HCT116 (cell line): Measurements from ENCODE around the gene PMAIP1. TPM values are rescaled to one million over a fixed set of nuclear protein-coding genes. Genes with fewer than 3 reads are reported as not detected.

Experiments
- ATAC-seq: fragments of 200-7000 bp; cut with Tn5 transposase; 2 replicates; pipeline ENCODE4 v1.9.1; 2020; ENCODE audit warnings: mild to moderate bottlenecking, moderate library complexity
- BruUV-seq: library from RNA; stranded (reverse); fragments of 400-500 nt; replicated peaks from 2 replicates; lab custom pipeline; 2021; lab: Mats Ljungman, UMichigan
- CTCF ChIA-PET: fragments of 300-600 bp; sonication (Branson Sonifier 250); formaldehyde crosslinking; loops from one replicate; lab custom pipeline; 2021; ENCODE audit warnings: antibody characterized with exemption; lab: Charles Lee
- POLR2A ChIA-PET: fragments of 300-600, 350-600 bp; sonication (Branson Sonifier 250); formaldehyde crosslinking; loops from one replicate; lab custom pipeline; 2021; ENCODE audit warnings: antibody characterized with exemption; lab: Charles Lee
- RAD21 ChIA-PET, 2 experiments: fragments of 300-600 bp; sonication (Branson Sonifier 250); formaldehyde crosslinking; loops; one replicate each; lab custom pipeline; 2023; ENCODE audit warnings: low total read pairs in 2 of 2; ENCODE audit not compliant: uncharacterized antibody in 2 of 2, unreplicated experiment in 2 of 2, low non-redundant PET in 1 of 2; lab: Charles Lee
- DNase-seq: peaks from one replicate; pipeline ENCODE4 v3.0.0-alpha.2; 2010; ENCODE audit warnings: low read depth, low spot score
- H2AFZ ChIP-seq: fragments of 200-600 bp; shearing (Covaris generic), sonication (generic); 2 replicates; pipeline ENCODE4 v1.6.1; 2017; ENCODE audit warnings: low read depth, mixed run types, mixed read lengths, antibody characterized with exemption, low read length; ENCODE audit not compliant: poor library complexity, severe bottlenecking
- H3K27ac ChIP-seq: 2 replicates; pipeline ENCODE4 v1.5.1; 2012; ENCODE audit warnings: low read depth, low read length
- H3K27me3 ChIP-seq: fragments of 200-600 bp; sonication (generic); 2 replicates; pipeline ENCODE4 v1.6.1; 2016; ENCODE audit warnings: mixed run types, low read length, mixed read lengths; ENCODE audit not compliant: insufficient read depth
- H3K36me3 ChIP-seq, 2 experiments: fragments of 200-500 bp in 1 of 2; fragments of 200-600 bp in 1 of 2; sonication (Bioruptor generic) in 1 of 2; sonication (generic) in 1 of 2; 2 replicates each; pipeline versions ENCODE4 v1.5.1 to v1.6.1; 2014 to 2016; ENCODE audit warnings: low read length in 2 of 2, inconsistent platforms in 1 of 2, mixed read lengths in 1 of 2, mixed run types in 1 of 2; ENCODE audit not compliant: insufficient read depth in 2 of 2, control insufficient read depth in 1 of 2
- H3K4me1 ChIP-seq, 2 experiments: fragments of 200-600 bp in 1 of 2; sonication (generic) in 1 of 2; 2 replicates each; pipeline versions ENCODE4 v1.5.1 to v1.6.1; 2012 to 2017; ENCODE audit warnings: low read length in 2 of 2, inconsistent platforms in 1 of 2, mild to moderate bottlenecking in 1 of 2, mixed read lengths in 1 of 2, mixed run types in 1 of 2, moderate library complexity in 1 of 2; ENCODE audit not compliant: insufficient read depth in 2 of 2, control insufficient read depth in 1 of 2
- H3K4me2 ChIP-seq: fragments of 200-600 bp; sonication (generic); 2 replicates; pipeline ENCODE4 v1.6.1; 2017; ENCODE audit warnings: mixed run types, low read length, mixed read lengths
- H3K4me3 ChIP-seq, 2 experiments: fragments of 200-600 bp in 1 of 2; sonication (generic) in 1 of 2; replicated peaks in 1 of 2; 2 replicates each; pipeline ENCODE4 v1.5.1; 2011 to 2016; ENCODE audit warnings: low read length in 2 of 2, control low read depth in 1 of 2, low read depth in 1 of 2, mild to moderate bottlenecking in 1 of 2, mixed read lengths in 1 of 2, mixed run types in 1 of 2
- H3K79me2 ChIP-seq: fragments of 200-600 bp; sonication (generic); 2 replicates; pipeline ENCODE4 v1.6.1; 2017; ENCODE audit warnings: mild to moderate bottlenecking, mixed run types, low read length, moderate library complexity, mixed read lengths; ENCODE audit not compliant: insufficient read depth
- H3K9ac ChIP-seq: fragments of 200-600 bp; sonication (generic); 2 replicates; pipeline ENCODE4 v1.6.1; 2016; ENCODE audit warnings: low read length, mixed read lengths
- H3K9me2 ChIP-seq: fragments of 200-600 bp; sonication (generic), shearing (Covaris generic); 2 replicates; pipeline ENCODE4 v1.6.1; 2017; ENCODE audit warnings: mixed run types, mild to moderate bottlenecking, moderate library complexity; ENCODE audit not compliant: insufficient read depth
- H3K9me3 ChIP-seq, 2 experiments: fragments of 200-500 bp in 1 of 2; fragments of 200-600 bp in 1 of 2; sonication (Bioruptor generic) in 1 of 2; sonication (generic) in 1 of 2; 2 replicates each; pipeline ENCODE4 v1.6.1; 2014 to 2017; ENCODE audit warnings: low read length in 2 of 2, mixed read lengths in 2 of 2, inconsistent platforms in 1 of 2, low read depth in 1 of 2, mild to moderate bottlenecking in 1 of 2, mixed run types in 1 of 2, moderate library complexity in 1 of 2; ENCODE audit not compliant: control insufficient read depth in 1 of 2, insufficient read depth in 1 of 2
- H4K20me1 ChIP-seq: fragments of 200-600 bp; sonication (generic), shearing (Covaris generic); 2 replicates; pipeline ENCODE4 v1.6.1; 2017; ENCODE audit warnings: mixed run types, mild to moderate bottlenecking, moderate library complexity; ENCODE audit not compliant: insufficient read depth
- ATF3 ChIP-seq: IDR thresholded peaks from 2 replicates; pipeline ENCODE4 v1.6.1; 2012
- EGR1 ChIP-seq: IDR thresholded peaks from 2 replicates; pipeline ENCODE4 v1.6.1; 2012; ENCODE audit warnings: low read depth
- EZH2 ChIP-seq: fragments of 200-600 bp; sonication (generic); IDR thresholded peaks from 2 replicates; pipeline ENCODE4 v1.6.1; 2017; ENCODE audit warnings: antibody characterized with exemption, mixed run types
- FOSL1 ChIP-seq: IDR thresholded peaks from 2 replicates; pipeline ENCODE4 v1.6.1; 2012; ENCODE audit warnings: low read depth
- REST ChIP-seq: IDR thresholded peaks from 2 replicates; pipeline ENCODE4 v1.6.1; 2012; ENCODE audit warnings: low read depth
- YY1 ChIP-seq: IDR thresholded peaks from 2 replicates; pipeline ENCODE4 v1.6.1; 2011; ENCODE audit warnings: low read length, low read depth, moderate library complexity, mild to moderate bottlenecking; ENCODE audit not compliant: insufficient replicate concordance; ENCODE audit errors: extremely low read depth
- ZNF274 ChIP-seq: fragments of 200-500 bp; sonication (Bioruptor generic); IDR thresholded peaks from 2 replicates; pipeline ENCODE4 v1.6.1; 2014; ENCODE audit warnings: mild to moderate bottlenecking, low read depth, low read length, inconsistent platforms
- intact Hi-C: fragments of 100-400 bp; cut with micrococcal nuclease; formaldehyde crosslinking; loops from 2 replicates; pipeline ENCODE4 v1.10.0; 2022
- total RNA-seq: library from RNA; stranded (reverse); gene quantifications from one replicate; pipeline ENCODE4 v1.2.1, GENCODE V29; 2021; ENCODE audit not compliant: unreplicated experiment

Gene PMAIP1
- total RNA-seq, 1 experiment from 2014 or later = 66.7 TPM

GRCh38 chr18:59916746-59917145 lies 16.9 kb downstream of the PMAIP1 start:
- Histone ChIP-seq H3K4me3 (no peak overlapping the region), H3K79me2 (no peaks in the 10 kb centered on the region), H2AFZ (no peak overlapping the region), H3K4me2 (peak overlapping the region; percentile 74), H3K27ac (peak overlapping the region; percentile 90), H3K9me3 (no peaks in the 10 kb centered on the region), H3K9me2 (no peaks in the 10 kb centered on the region), H4K20me1 (no peaks in the 10 kb centered on the region), H3K27me3 (no peaks in the 10 kb centered on the region), H3K4me1 (peaks cover 39 to 69% of the 10 kb centered on the region in 2 experiments), H3K9ac (peak overlapping the region; percentile 44; the same call in 1 of the 2 replicates), H3K36me3 (no peaks in the 10 kb centered on the region)
- DNase-seq = no peak
- RAD21 ChIA-PET = no interaction called here
- no peak for TF ChIP-seq ZNF274
- no peak for TF ChIP-seq EGR1
- TF ChIP-seq EZH2 = no peak
- TF ChIP-seq YY1 = no peak
- TF ChIP-seq FOSL1 = no peak
- TF ChIP-seq ATF3 = no peak
- no peak for ATAC-seq
- POLR2A ChIA-PET = interaction anchor here (1.0 to 2.5 kb wide), 2 partner anchors 12 to 37 kb away, joined by 4 to 14 read pairs; no protein-coding TSS in a partner anchor
- CTCF ChIA-PET = no interaction called here
- BruUV-seq = no TSS peak
- intact Hi-C loops = loop anchor here (10.0 kb wide), 1 partner anchor 628 kb away; no protein-coding TSS in a partner anchor

- intact Hi-C loops = loop anchor here (10.0 kb wide), 1 partner anchor 627 kb away; no protein-coding TSS in a partner anchor
- CTCF ChIA-PET = interaction anchor here (0.9 kb wide), 1 partner anchor 77 kb away, joined by 3 read pairs; no protein-coding TSS in a partner anchor
- Histone ChIP-seq H3K36me3 (no peaks in the 10 kb centered on the region), H3K4me2 (peak overlapping the region; percentile 74), H2AFZ (peak overlapping the region; percentile 85), H3K9me3 (no peaks in the 10 kb centered on the region), H4K20me1 (no peaks in the 10 kb centered on the region), H3K9ac (peak overlapping the region; percentile 44), H3K27me3 (no peaks in the 10 kb centered on the region), H3K9me2 (no peaks in the 10 kb centered on the region), H3K27ac (peak overlapping the region; percentile 90), H3K4me3 (no peak overlapping the region), H3K4me1 (peaks cover 43 to 75% of the 10 kb centered on the region in 2 experiments), H3K79me2 (no peaks in the 10 kb centered on the region)
- DNase-seq (no peak), ATAC-seq (peak; percentile 15)
- no peak for TF ChIP-seq REST
- RAD21 ChIA-PET = no interaction called here
- POLR2A ChIA-PET = interaction anchor here (1.0 to 2.5 kb wide), 3 partner anchors 12 to 36 kb away, joined by 3 to 14 read pairs (median 4); no protein-coding TSS in a partner anchor
- no TSS peak for BruUV-seq
These were observed 17.6 kb downstream of the PMAIP1 start for GRCh38 chr18:59917422-59917821.
